GM12878 (cell line): ENCODE measurements around the gene NEU1. TPM values are rescaled to one million over a fixed set of nuclear protein-coding genes. Genes with fewer than 3 reads are reported as not detected.

Experiments used
- ATAC-seq: fragments of 200-7000 bp; cut with Tn5 transposase; 3 replicates; pipeline ENCODE4 v1.9.1; 2020; ENCODE audit warnings: mild to moderate bottlenecking, moderate library complexity
- BruUV-seq: library from RNA; stranded (reverse); fragments of 400-500 nt; replicated peaks from 2 replicates; lab custom pipeline; 2021; lab: Mats Ljungman, UMichigan
- CTCF ChIA-PET: fragments of 300-600 bp; sonication (Branson Sonifier 250); formaldehyde crosslinking; extraction: SDS; loops from one replicate; lab custom pipeline; 2021; ENCODE audit warnings: inconsistent platforms; lab: Yijun Ruan, JAX
- POLR2A ChIA-PET: fragments of 350-600 bp; formaldehyde crosslinking; extraction: SDS; loops from one replicate; lab custom pipeline; 2021; ENCODE audit warnings: inconsistent platforms; lab: Charles Lee
- RAD21 ChIA-PET: fragments of 300-600 bp; sonication (Branson Sonifier 250); formaldehyde crosslinking; loops from one replicate; lab custom pipeline; 2023; ENCODE audit warnings: antibody characterized with exemption; ENCODE audit not compliant: unreplicated experiment; lab: Charles Lee
- SMC1A ChIA-PET: fragments of 300-600 bp; sonication (Branson Sonifier 250); formaldehyde crosslinking; loops from one replicate; lab custom pipeline; 2023; ENCODE audit not compliant: unreplicated experiment, uncharacterized antibody; lab: Charles Lee
- DNase-seq: peaks from one replicate; pipeline ENCODE4 v3.0.0-alpha.2; 2011; ENCODE audit warnings: low read depth, low spot score
- FAIRE-seq: peaks from 3 replicates; lab custom pipeline; 2011; peaks lifted over from hg19 to GRCh38; lab: Jason Lieb, UNC
- H2AFZ ChIP-seq: 2 replicates; pipeline ENCODE4 v1.6.0; 2011; ENCODE audit warnings: low read depth, low read length, control low read depth; ENCODE audit not compliant: control insufficient read depth
- H3K27ac ChIP-seq: 2 replicates; pipeline ENCODE4 v1.5.1; 2011; ENCODE audit warnings: control low read depth; ENCODE audit not compliant: control insufficient read depth, insufficient read depth
- H3K27me3 ChIP-seq, 2 experiments: replicated peaks in 1 of 2; 2 replicates each; pipeline versions ENCODE4 v1.6.0 to v1.6.1; 2011; ENCODE audit warnings: low read length in 1 of 2; ENCODE audit not compliant: control insufficient read depth in 2 of 2, insufficient read depth in 2 of 2
- H3K36me3 ChIP-seq, 2 experiments: 2 replicates each; pipeline ENCODE4 v1.5.1; 2011; ENCODE audit warnings: low read length in 1 of 2; ENCODE audit not compliant: control insufficient read depth in 2 of 2, insufficient read depth in 2 of 2
- H3K4me1 ChIP-seq: 2 replicates; pipeline ENCODE4 v1.6.1; 2011; ENCODE audit warnings: mild to moderate bottlenecking, low read length, moderate library complexity, mixed read lengths; ENCODE audit not compliant: control insufficient read depth, insufficient read depth
- H3K4me2 ChIP-seq: 2 replicates; pipeline ENCODE4 v1.6.0; 2011; ENCODE audit warnings: control low read depth; ENCODE audit not compliant: control insufficient read depth, insufficient read depth
- H3K4me3 ChIP-seq: fragments of 200-600 bp; sonication (generic); 2 replicates; pipeline ENCODE4 v1.5.1; 2016
- H3K79me2 ChIP-seq: 2 replicates; pipeline ENCODE4 v1.6.0; 2011; ENCODE audit warnings: low read length; ENCODE audit not compliant: control insufficient read depth, insufficient read depth
- H3K9ac ChIP-seq: 2 replicates; pipeline ENCODE4 v1.8.0; 2011; ENCODE audit warnings: low read length, control low read depth, mixed read lengths; ENCODE audit not compliant: control insufficient read depth, insufficient read depth
- H3K9me3 ChIP-seq: replicated peaks from 3 replicates; pipeline ENCODE4 v1.5.1; 2011; ENCODE audit warnings: mild to moderate bottlenecking, low read length; ENCODE audit not compliant: control insufficient read depth, insufficient read depth
- H4K20me1 ChIP-seq: 2 replicates; pipeline ENCODE4 v1.6.0; 2011; ENCODE audit not compliant: control insufficient read depth, insufficient read depth
- EZH2 ChIP-seq: IDR thresholded peaks from 2 replicates; pipeline ENCODE4 v1.6.1; 2012; ENCODE audit warnings: low read depth, mild to moderate bottlenecking, control low read depth, inconsistent platforms, low read length, borderline replicate concordance; ENCODE audit not compliant: control insufficient read depth
- STAT1 ChIP-seq: fragments of 450-650 bp; conservative IDR thresholded peaks from 2 replicates; pipeline ENCODE4 v1.6.1; 2014; ENCODE audit warnings: antibody characterized with exemption, mild to moderate bottlenecking
- ZNF384 ChIP-seq: IDR thresholded peaks from 2 replicates; pipeline ENCODE4 v1.6.1; 2012; ENCODE audit warnings: low read depth, mild to moderate bottlenecking, low read length, improper control_type of control experiment, borderline replicate concordance
- WGBS: methylation state at CpG from one replicate; pipeline ENCODE4 v1.1.6; 2016; ENCODE audit warnings: low lambda C conversion rate; ENCODE audit not compliant: insufficient replicate concordance, insufficient coverage; ENCODE audit errors: missing lambda C conversion rate; 5-methylcytosine and 5-hydroxymethylcytosine counted together
- in situ Hi-C: fragments of 300-500 bp; cut with MboI; formaldehyde crosslinking; loops from 9 replicates; pipeline ENCODE4 v1.14.3; 2018; ENCODE audit warnings: mixed read lengths
- intact Hi-C: fragments of 100-400 bp; cut with micrococcal nuclease; formaldehyde crosslinking; loops from one replicate; pipeline ENCODE4 v1.14.2; 2022; ENCODE audit not compliant: unreplicated experiment
- polyA plus RNA-seq, 11 experiments: library from polyadenylated mRNA; depleted of rRNA in 4 of 11; unstranded in 6 of 11; stranded (reverse) in 5 of 11; fragments of >200 nt; fragmentation: Nextera tagmentation in 4 of 11; fragmentation: Illumina TruSeq in 1 of 11; extraction: Ambion mirVana in 4 of 11; extraction: Trizol in 1 of 11; gene quantifications; 1 replicate in 1 of 11; 2 replicates in 10 of 11; pipeline versions ENCODE4 v1.2.1 to v1.2.3, GENCODE V29; 2011 to 2016; ENCODE audit warnings: inconsistent platforms in 2 of 11, missing spikeins in 2 of 11, low read depth in 1 of 11
- total RNA-seq, 4 experiments: library from RNA; depleted of rRNA in 3 of 4; stranded (reverse); fragments of >200 nt in 3 of 4; fragmentation: Illumina TruSeq in 1 of 4; extraction: Trizol in 1 of 4; gene quantifications; 2 replicates each; pipeline versions ENCODE4 v1.2.1 to v1.2.3, GENCODE V29; 2013 to 2021
- TF ChIP-seq, protein P1 (sequence below): fragments of 450-650 bp; IDR thresholded peaks from 2 replicates; pipeline ENCODE4 v1.6.1; 2017; ENCODE audit warnings: mild to moderate bottlenecking, low read depth, inconsistent platforms; ENCODE audit not compliant: poor library complexity, severe bottlenecking
- TF ChIP-seq, protein P2 (sequence below): IDR thresholded peaks from 2 replicates; pipeline ENCODE4 v1.6.1; 2012; ENCODE audit warnings: low read depth, low read length, improper control_type of control experiment

NEU1 gene
- total and polyA plus RNA-seq, 10 of the 15 experiments (the other 5 are each of a cell fraction or from before 2014, with no cell fraction given), result 7.2 to 26.9 (median 21.6) TPM

DNA sequence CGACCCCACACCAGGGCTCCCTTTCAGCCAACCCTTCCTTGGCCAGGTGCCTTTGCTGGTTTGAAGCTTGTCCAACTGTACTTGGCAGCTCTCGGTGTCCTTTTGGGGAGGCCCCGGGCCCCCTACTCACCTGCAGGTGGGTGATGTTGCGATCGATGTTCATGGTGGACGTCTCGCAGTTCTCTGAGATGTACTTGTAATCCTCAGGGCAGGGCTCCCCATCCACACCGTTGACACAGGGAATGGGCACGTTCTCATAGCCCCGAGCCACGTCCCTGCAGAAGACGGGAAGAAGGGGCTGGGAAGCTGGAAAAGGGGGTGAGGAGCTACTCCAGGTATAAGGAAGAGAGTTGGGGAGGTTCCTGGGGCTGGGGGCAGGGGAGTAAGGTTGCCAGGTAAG is 21.1 kb upstream of the NEU1 start:
- Histone ChIP-seq H3K4me1 (no peaks in the 10 kb centered on the region), H3K27me3 (no peaks in the 10 kb centered on the region), H3K27ac (no peak overlapping the region), H3K9me3 (no peaks in the 10 kb centered on the region), H4K20me1 (no peaks in the 10 kb centered on the region), H3K79me2 (no peaks in the 10 kb centered on the region), H3K4me2 (no peak overlapping the region), H3K36me3 (peaks cover 11 to 39% of the 10 kb centered on the region in 2 experiments; a peak in 3 of 4 replicates), H2AFZ (no peak overlapping the region), H3K9ac (no peak overlapping the region), H3K4me3 (no peak overlapping the region)
- DNase-seq, result no peak
- ChIA-PET CTCF (interaction anchor here (0.6 to 2.0 kb wide), 3 partner anchors 8 to 25 kb away, joined by 4 to 7 read pairs (median 5); partner anchors contain the start of gene EHMT2), SMC1A (interaction anchor here (0.9 kb wide), 1 partner anchor 29 kb away, joined by 3 read pairs; no protein-coding TSS in a partner anchor), RAD21 (no interaction called here), POLR2A (interaction anchor here (0.6 kb wide), 2 partner anchors 61 to 175 kb away, joined by 3 read pairs; no protein-coding TSS in a partner anchor)
- no peak for ATAC-seq
- no peak for FAIRE-seq
- intact Hi-C loops (no loop called here), in situ Hi-C loops (no loop called here)
- BruUV-seq, result no TSS peak
- 95% methylated on average over 9 of the region's 12 CpGs for WGBS
- TF ChIP-seq EZH2 (no peak), STAT1 (no peak), ZNF384 (no peak)
- TF ChIP-seq, protein P1, sequence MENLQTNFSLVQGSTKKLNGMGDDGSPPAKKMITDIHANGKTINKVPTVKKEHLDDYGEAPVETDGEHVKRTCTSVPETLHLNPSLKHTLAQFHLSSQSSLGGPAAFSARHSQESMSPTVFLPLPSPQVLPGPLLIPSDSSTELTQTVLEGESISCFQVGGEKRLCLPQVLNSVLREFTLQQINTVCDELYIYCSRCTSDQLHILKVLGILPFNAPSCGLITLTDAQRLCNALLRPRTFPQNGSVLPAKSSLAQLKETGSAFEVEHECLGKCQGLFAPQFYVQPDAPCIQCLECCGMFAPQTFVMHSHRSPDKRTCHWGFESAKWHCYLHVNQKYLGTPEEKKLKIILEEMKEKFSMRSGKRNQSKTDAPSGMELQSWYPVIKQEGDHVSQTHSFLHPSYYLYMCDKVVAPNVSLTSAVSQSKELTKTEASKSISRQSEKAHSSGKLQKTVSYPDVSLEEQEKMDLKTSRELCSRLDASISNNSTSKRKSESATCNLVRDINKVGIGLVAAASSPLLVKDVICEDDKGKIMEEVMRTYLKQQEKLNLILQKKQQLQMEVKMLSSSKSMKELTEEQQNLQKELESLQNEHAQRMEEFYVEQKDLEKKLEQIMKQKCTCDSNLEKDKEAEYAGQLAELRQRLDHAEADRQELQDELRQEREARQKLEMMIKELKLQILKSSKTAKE, result no peak
- TF ChIP-seq, protein P2, sequence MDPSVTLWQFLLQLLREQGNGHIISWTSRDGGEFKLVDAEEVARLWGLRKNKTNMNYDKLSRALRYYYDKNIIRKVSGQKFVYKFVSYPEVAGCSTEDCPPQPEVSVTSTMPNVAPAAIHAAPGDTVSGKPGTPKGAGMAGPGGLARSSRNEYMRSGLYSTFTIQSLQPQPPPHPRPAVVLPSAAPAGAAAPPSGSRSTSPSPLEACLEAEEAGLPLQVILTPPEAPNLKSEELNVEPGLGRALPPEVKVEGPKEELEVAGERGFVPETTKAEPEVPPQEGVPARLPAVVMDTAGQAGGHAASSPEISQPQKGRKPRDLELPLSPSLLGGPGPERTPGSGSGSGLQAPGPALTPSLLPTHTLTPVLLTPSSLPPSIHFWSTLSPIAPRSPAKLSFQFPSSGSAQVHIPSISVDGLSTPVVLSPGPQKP, result no peak
